Measurements from ENCODE around the gene CACNA1I.

The CACNA1I gene

GRCh38 chr22:39613549-39613921, 43.0 kb downstream of the CACNA1I start:
- no peak for DNase-seq (ENCODE audit: low spot score)
- no peak for TF ChIP-seq CTCF (IDR thresholded peaks at IDR 0.05; ENCODE audit: extremely low read depth, missing control alignments)

- TF ChIP-seq CTCF (IDR thresholded peaks at IDR 0.05; ENCODE audit: extremely low read depth, missing control alignments), result no peak
- DNase-seq (ENCODE audit: low spot score), result no peak
Measured at GRCh38 chr22:39614442-39614841, 43.9 kb downstream of the CACNA1I start.

- no peak for TF ChIP-seq CTCF (IDR thresholded peaks at IDR 0.05; ENCODE audit: extremely low read depth, missing control alignments)
Measured at GRCh38 chr22:39616051-39616450, 45.5 kb downstream of the CACNA1I start.

GRCh38 chr22:39616781-39617180, 46.2 kb downstream of the CACNA1I start:
- DNase-seq (ENCODE audit: low spot score), result no peak
- TF ChIP-seq CTCF (IDR thresholded peaks at IDR 0.05; ENCODE audit: extremely low read depth, missing control alignments), result no peak

More at GRCh38 chr22:39616051-39616450, 45.5 kb downstream of the CACNA1I start:
- no peak for DNase-seq (ENCODE audit: low spot score)

GRCh38 chr22:39617342-39617741, 46.8 kb downstream of the CACNA1I start:
- TF ChIP-seq CTCF (IDR thresholded peaks at IDR 0.05; ENCODE audit: extremely low read depth, missing control alignments), result no peak

GRCh38 chr22:39617970-39618757, 47.6 kb downstream of the CACNA1I start:
- no peak for TF ChIP-seq CTCF (IDR thresholded peaks at IDR 0.05; ENCODE audit: extremely low read depth, missing control alignments)
- no peak for DNase-seq (ENCODE audit: low spot score)

More at GRCh38 chr22:39617342-39617741, 46.8 kb downstream of the CACNA1I start:
- DNase-seq (ENCODE audit: low spot score), result no peak

GRCh38 chr22:39618996-39619530, 48.5 kb downstream of the CACNA1I start:
- no peak for TF ChIP-seq CTCF (IDR thresholded peaks at IDR 0.05; ENCODE audit: extremely low read depth, missing control alignments)
- DNase-seq (ENCODE audit: low spot score), result no peak

Measured in GM20000 (cell line).